Heart left ventricle (tissue), 16 donors: ENCODE measurements around the gene IL22RA1. TPM values are rescaled to one million over a fixed set of nuclear protein-coding genes. Genes with fewer than 3 reads are reported as not detected.

Experiments used
- ATAC-seq, 4 donors: fragments of 200-7000 bp; cut with Tn5 transposase; one replicate each; pipeline ENCODE4 v1.9.1; 2020 to 2022; ENCODE audit warnings: moderate library complexity in 4 of 4, mild to moderate bottlenecking in 3 of 4, moderate number of reproducible peaks in 1 of 4
- DNase-seq, 5 donors: peaks; one replicate each; pipeline ENCODE4 v3.0.0-alpha.2; 2020
- H3K27ac ChIP-seq, 12 donors: fragments of 200-600 bp; sonication (generic) in 4 of 12; one replicate each; pipeline versions ENCODE4 v1.5.0 to v1.8.0; 2016 to 2022; ENCODE audit warnings: mild to moderate bottlenecking in 2 of 12
- H3K27me3 ChIP-seq, 9 donors: fragments of 200-600 bp; sonication (generic) in 2 of 9; one replicate each; pipeline versions ENCODE4 v1.5.1 to v1.8.0; 2016 to 2022; ENCODE audit warnings: mild to moderate bottlenecking in 3 of 9
- H3K36me3 ChIP-seq, 9 donors: fragments of 200-600 bp; sonication (generic) in 2 of 9; one replicate each; pipeline versions ENCODE4 v1.5.0 to v1.8.0; 2018 to 2022; ENCODE audit warnings: mild to moderate bottlenecking in 2 of 9
- H3K4me1 ChIP-seq, 12 donors: fragments of 200-600 bp; sonication (generic) in 4 of 12; one replicate each; pipeline versions ENCODE4 v1.5.0 to v1.8.0; 2016 to 2022; ENCODE audit warnings: mild to moderate bottlenecking in 3 of 12
- H3K4me3 ChIP-seq, 12 donors: fragments of 200-600 bp; sonication (generic) in 4 of 12; one replicate each; pipeline versions ENCODE4 v1.5.0 to v1.8.0; 2017 to 2022; ENCODE audit warnings: mild to moderate bottlenecking in 9 of 12, moderate library complexity in 4 of 12
- H3K9me3 ChIP-seq, 12 donors: fragments of 200-600 bp; sonication (generic) in 4 of 12; one replicate each; pipeline versions ENCODE4 v1.5.0 to v1.8.0; 2016 to 2022; ENCODE audit warnings: mild to moderate bottlenecking in 1 of 12
- POLR2A ChIP-seq, 2 donors: fragments of 450-650 bp; IDR thresholded peaks; one replicate each; pipeline ENCODE4 v1.6.1; 2017; ENCODE audit warnings: antibody characterized with exemption in 2 of 2, mild to moderate bottlenecking in 2 of 2, moderate library complexity in 2 of 2
- WGBS, 4 donors: extraction: QIAGEN DNeasy Blood & Tissue Kit in 2 of 4; methylation state at CpG; one replicate each; pipeline versions ENCODE4 v1.1.5 to v1.1.7; 2013 to 2018; 5-methylcytosine and 5-hydroxymethylcytosine counted together
- intact Hi-C, 10 donors: fragments of 100-400 bp; cut with DNase I; formaldehyde crosslinking; loops; one replicate each; pipeline versions ENCODE4 v1.11.1 to v1.14.2; 2022
- polyA plus RNA-seq, 2 donors: library from polyadenylated mRNA; stranded (reverse); fragments of 200-250 nt; gene quantifications; one replicate each; pipeline ENCODE4 v1.2.3, GENCODE V29; 2013
- total RNA-seq, 9 donors: library from RNA; depleted of rRNA in 2 of 9; stranded (reverse); fragments of >200 nt in 2 of 9; fragmentation: NEBNext Ultra II Directional in 3 of 9; extraction: Animal tissue kit (Norgen Biotek cat#: 25700) in 3 of 9; gene quantifications; one replicate each; pipeline versions ENCODE4 v1.1.0 to v1.2.4, GENCODE V29; 2016 to 2023
- TF ChIP-seq, protein P1 (sequence below), 12 donors: fragments of 200-600 bp; sonication (generic) in 4 of 12; IDR thresholded peaks; one replicate each; pipeline versions ENCODE4 v1.5.0 to v1.8.0; 2018 to 2022; ENCODE audit warnings: antibody characterized with exemption in 12 of 12, mild to moderate bottlenecking in 5 of 12
- donor health status: ischemic (EF 13 %, LVEDD 7.1; RV severe dilation, severe dysfunction).
- donor health status: healthy with polysubstance abuse.
- donor health status: DM: no; HTN: yes; CAD: no.
- donor health status: DM: no; HTN: no; CAD: no.
- donor health status: ischemic (EF 25% LVEDD 6.9; RV normal size, moderate dysfunction).
- donor health status: ischemic (EF 25% LVEDD 5.7; RV mildly dilated, moderate dysfunction).
- donor health status: healthy.
- donor health status: DM: yes; HTN: yes; CAD: no.
- donor health status: ischemic (EF 35%, LVEDD 5.7; RV mildly dilated, moderate dysfunction).
- donor health status: nonischemic (EF 11% LVEDD 7.7; RV severe dilation, severe dysfunction).
- donor health status: DM: yes; HTN: yes; CAD: no.
- donor health status: PGD.
- donor health status: ischemic (EF 29% LVEDD 5.4; RV normal size, mild dysfunction).
- donor health status: nonischemic (EF 23%, LVEDD 6.1; RV moderate dilation, normal function).

Gene IL22RA1
- total and polyA plus RNA-seq, 11 donors: 0.04 to 1.3 (median 0.36) TPM; not detected in 3

- Histone ChIP-seq H3K4me1 (peaks cover 0 to 29% (median 4%) of the 10 kb centered on the region in 12 donors), H3K36me3 (no peaks in the 10 kb centered on the region), H3K27ac (no peak overlapping the region), H3K4me3 (no peak overlapping the region), H3K27me3 (peaks cover 0 to 12% (median 0%) of the 10 kb centered on the region in 9 donors), H3K9me3 (no peaks in the 10 kb centered on the region)
- intact Hi-C loops: loop anchor here in 4 of 10 donors (5.0 kb wide), 2 partner anchors 42 to 157 kb away; partner anchors contain the start of gene PNRC2 (in 2 of the 4)
- TF ChIP-seq POLR2A (IDR thresholded peaks at IDR 0.05): no peak
- TF ChIP-seq, protein P1, sequence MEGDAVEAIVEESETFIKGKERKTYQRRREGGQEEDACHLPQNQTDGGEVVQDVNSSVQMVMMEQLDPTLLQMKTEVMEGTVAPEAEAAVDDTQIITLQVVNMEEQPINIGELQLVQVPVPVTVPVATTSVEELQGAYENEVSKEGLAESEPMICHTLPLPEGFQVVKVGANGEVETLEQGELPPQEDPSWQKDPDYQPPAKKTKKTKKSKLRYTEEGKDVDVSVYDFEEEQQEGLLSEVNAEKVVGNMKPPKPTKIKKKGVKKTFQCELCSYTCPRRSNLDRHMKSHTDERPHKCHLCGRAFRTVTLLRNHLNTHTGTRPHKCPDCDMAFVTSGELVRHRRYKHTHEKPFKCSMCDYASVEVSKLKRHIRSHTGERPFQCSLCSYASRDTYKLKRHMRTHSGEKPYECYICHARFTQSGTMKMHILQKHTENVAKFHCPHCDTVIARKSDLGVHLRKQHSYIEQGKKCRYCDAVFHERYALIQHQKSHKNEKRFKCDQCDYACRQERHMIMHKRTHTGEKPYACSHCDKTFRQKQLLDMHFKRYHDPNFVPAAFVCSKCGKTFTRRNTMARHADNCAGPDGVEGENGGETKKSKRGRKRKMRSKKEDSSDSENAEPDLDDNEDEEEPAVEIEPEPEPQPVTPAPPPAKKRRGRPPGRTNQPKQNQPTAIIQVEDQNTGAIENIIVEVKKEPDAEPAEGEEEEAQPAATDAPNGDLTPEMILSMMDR (IDR thresholded peaks at IDR 0.05): no peak
- 88 to 94% (median 89%) methylated on average over 6 of the region's 6 CpGs for WGBS, 4 donors
- ATAC-seq: no peak
- DNase-seq: peak in 1 of 5 donors; percentile 4
These were observed 28.2 kb downstream of the IL22RA1 start for GRCh38 chr1:24114753-24115152.

- no peak for ATAC-seq
- TF ChIP-seq POLR2A (IDR thresholded peaks at IDR 0.05): no peak
- TF ChIP-seq, protein P1 (IDR thresholded peaks at IDR 0.05): no peak
- 62 to 77% (median 71%) methylated on average over 6 of the region's 6 CpGs for WGBS, 4 donors
- Histone ChIP-seq H3K36me3 (peaks cover 0 to 1% (median 0%) of the 10 kb centered on the region in 9 donors), H3K27me3 (peaks cover 0 to 12% (median 0%) of the 10 kb centered on the region in 9 donors), H3K4me1 (peaks cover 0 to 34% (median 5%) of the 10 kb centered on the region in 12 donors), H3K27ac (no peak overlapping the region), H3K9me3 (no peaks in the 10 kb centered on the region), H3K4me3 (no peak overlapping the region)
- intact Hi-C loops: loop anchor here in 7 of 10 donors (2.0 to 5.0 kb wide), 3 partner anchors 41 to 156 kb away; partner anchors contain the start of gene PNRC2 (in 2 of the 7)
- DNase-seq: peak in 1 of 5 donors; percentile 14
These were observed 29.3 kb downstream of the IL22RA1 start for GRCh38 chr1:24113641-24114033.

DNA sequence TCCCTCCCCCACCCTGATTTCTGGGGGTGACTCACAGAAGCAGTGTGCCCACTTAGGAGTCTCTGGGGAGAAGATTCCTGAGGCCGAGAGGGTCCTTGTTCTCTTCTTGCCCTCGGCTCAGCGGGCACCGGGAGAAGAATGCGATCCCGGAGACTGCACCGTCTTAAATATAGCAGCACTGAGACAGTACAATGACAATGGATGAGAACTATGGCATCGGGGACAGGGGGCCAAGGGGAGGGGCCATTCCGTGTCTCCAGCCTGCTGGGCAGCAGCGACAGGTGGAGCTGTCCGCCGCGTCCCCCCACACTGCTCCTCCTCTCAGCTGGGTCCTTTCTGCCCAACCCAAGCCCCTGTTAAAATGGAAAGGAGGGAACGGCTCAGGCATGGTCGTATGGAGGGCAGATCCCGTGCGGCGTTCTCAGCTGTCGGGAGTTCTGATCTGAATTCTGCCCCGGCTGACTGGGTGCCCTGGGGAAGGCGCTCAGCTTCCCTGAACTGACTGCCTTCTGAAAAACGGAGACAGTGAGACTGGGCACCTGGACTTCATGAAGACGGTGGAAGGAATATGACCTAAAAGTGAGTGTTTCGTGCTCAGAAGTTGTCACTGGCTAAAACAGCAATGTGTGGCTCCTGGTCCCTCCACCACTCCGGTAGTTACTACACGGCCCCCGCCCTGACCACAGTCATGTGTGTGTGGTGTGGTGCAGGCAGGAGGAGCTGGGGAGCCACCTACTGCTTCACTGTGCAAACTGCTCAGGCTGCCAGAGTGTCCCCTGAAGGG, 30.8 kb downstream of the IL22RA1 start, which contains the start of gene MYOM3:
TSS of gene MYOM3 (minus strand) at position 140 of the 784 bp plus-strand sequence. CDS start 3,499 bp downstream, outside the sequence.
- intact Hi-C loops: loop anchor here in 9 of 10 donors (1.0 to 5.0 kb wide), 5 partner anchors 39 to 155 kb away; partner anchors contain the start of gene PNRC2 (in 2 of the 9)
- WGBS, 4 donors: 12 to 17% (median 15%) methylated on average over 15 to 27 of the region's 27 CpGs
- peak within 1 kb of the TSS; percentile 29 to 62 (median 53) for H3K4me3 ChIP-seq
- H3K4me1 ChIP-seq: peaks cover 0 to 45% (median 8%) of the 10 kb centered on the region in 12 donors
- no peaks in the 10 kb centered on the region for H3K9me3 ChIP-seq
- peak in 1 of 2 donors; percentile 69 for TF ChIP-seq POLR2A (IDR thresholded peaks at IDR 0.05)
- TF ChIP-seq, protein P1 (IDR thresholded peaks at IDR 0.05): peak; percentile 14 to 72 (median 54)
- peak within 1 kb of the TSS; percentile 76 to 100 (median 95) for H3K27ac ChIP-seq
- peaks cover 0 to 12% (median 0%) of the 10 kb centered on the region in 9 donors for H3K36me3 ChIP-seq
- peak; percentile 77 to 82 (median 79) for ATAC-seq
- peaks cover 0 to 7% (median 0%) of the 10 kb centered on the region in 9 donors for H3K27me3 ChIP-seq
- peak in 4 of 5 donors; percentile 74 to 89 (median 85) for DNase-seq
